Trophoblast cell (in vitro differentiated cells and primary cell): ENCODE data around the gene CACNA2D1.

Experiments
- DNase-seq, 2 donors: peaks; one replicate each; pipeline ENCODE4 v3.0.0-alpha.2; 2016
- H2AFZ ChIP-seq: 2 replicates; pipeline ENCODE4 v1.6.1; 2013; ENCODE audit warnings: low read length, moderate library complexity, mild to moderate bottlenecking; ENCODE audit not compliant: insufficient read depth, poor library complexity
- H2AK5ac ChIP-seq: 2 replicates; pipeline ENCODE4 v1.6.1; 2013; ENCODE audit warnings: mild to moderate bottlenecking, low read length
- H2BK120ac ChIP-seq: 2 replicates; pipeline ENCODE4 v1.6.1; 2013; ENCODE audit warnings: low read length, mild to moderate bottlenecking, moderate library complexity; ENCODE audit not compliant: insufficient read depth, poor library complexity
- H2BK12ac ChIP-seq: 2 replicates; pipeline ENCODE4 v1.6.1; 2013; ENCODE audit warnings: mild to moderate bottlenecking, low read length, moderate library complexity
- H2BK5ac ChIP-seq: 2 replicates; pipeline ENCODE4 v1.6.1; 2013; ENCODE audit warnings: low read length, low read depth, moderate library complexity, mild to moderate bottlenecking; ENCODE audit not compliant: poor library complexity
- H3K14ac ChIP-seq: 2 replicates; pipeline ENCODE4 v1.6.1; 2013; ENCODE audit warnings: mild to moderate bottlenecking, low read length
- H3K18ac ChIP-seq: 2 replicates; pipeline ENCODE4 v1.6.1; 2013; ENCODE audit warnings: mild to moderate bottlenecking, low read length
- H3K23ac ChIP-seq: 2 replicates; pipeline ENCODE4 v1.6.1; 2013; ENCODE audit warnings: low read length
- H3K27ac ChIP-seq: 2 replicates; pipeline ENCODE4 v1.5.1; 2013; ENCODE audit warnings: low read depth, mild to moderate bottlenecking, inconsistent platforms, low read length, moderate library complexity
- H3K27me3 ChIP-seq: 2 replicates; pipeline ENCODE4 v1.6.1; 2013; ENCODE audit warnings: inconsistent platforms, mild to moderate bottlenecking, low read length, moderate library complexity; ENCODE audit not compliant: insufficient read depth
- H3K36me3 ChIP-seq, 2 experiments: 1 replicate in 1 of 2; 2 replicates in 1 of 2; pipeline ENCODE4 v1.6.1; 2013; ENCODE audit warnings: low read length in 2 of 2, mild to moderate bottlenecking in 2 of 2, moderate library complexity in 1 of 2; ENCODE audit not compliant: insufficient read depth in 2 of 2, control insufficient read depth in 1 of 2
- H3K4ac ChIP-seq: 2 replicates; pipeline ENCODE4 v1.6.1; 2013; ENCODE audit warnings: low read depth, mild to moderate bottlenecking, low read length, moderate library complexity
- H3K4me1 ChIP-seq, 2 experiments: 1 replicate in 1 of 2; 2 replicates in 1 of 2; pipeline ENCODE4 v1.6.1; 2013; ENCODE audit warnings: low read length in 2 of 2, mild to moderate bottlenecking in 2 of 2, moderate library complexity in 1 of 2; ENCODE audit not compliant: insufficient read depth in 2 of 2, control insufficient read depth in 1 of 2
- H3K4me2 ChIP-seq: 2 replicates; pipeline ENCODE4 v1.6.1; 2013; ENCODE audit warnings: inconsistent platforms, mild to moderate bottlenecking, low read length, moderate library complexity
- H3K4me3 ChIP-seq: 2 replicates; pipeline ENCODE4 v1.5.1; 2013; ENCODE audit warnings: mild to moderate bottlenecking, low read depth, low read length, inconsistent platforms
- H3K79me1 ChIP-seq: one replicate; pipeline ENCODE4 v1.6.1; 2013; ENCODE audit warnings: low read length
- H3K79me2 ChIP-seq: 2 replicates; pipeline ENCODE4 v1.6.1; 2013; ENCODE audit warnings: low read length, mild to moderate bottlenecking; ENCODE audit not compliant: control insufficient read depth, insufficient read depth, poor library complexity
- H3K9ac ChIP-seq: 2 replicates; pipeline ENCODE4 v1.6.1; 2013; ENCODE audit warnings: mild to moderate bottlenecking, low read length
- H3K9me3 ChIP-seq: 2 replicates; pipeline ENCODE4 v1.6.1; 2013; ENCODE audit warnings: low read depth, mild to moderate bottlenecking, control low read depth, inconsistent platforms, low read length; ENCODE audit not compliant: insufficient read depth
- H4K12ac ChIP-seq: 2 replicates; pipeline ENCODE4 v1.6.1; 2013; ENCODE audit warnings: low read depth, mild to moderate bottlenecking, low read length, moderate library complexity
- H4K8ac ChIP-seq: 2 replicates; pipeline ENCODE4 v1.6.1; 2013; ENCODE audit warnings: low read depth, mild to moderate bottlenecking, low read length, moderate library complexity
- H4K91ac ChIP-seq: one replicate; pipeline ENCODE4 v1.6.1; 2013; ENCODE audit warnings: low read depth, mild to moderate bottlenecking, low read length, moderate library complexity
- WGBS: extraction: QIAGEN DNeasy Blood & Tissue Kit; methylation state at CpG from one replicate; pipeline ENCODE4 v1.1.7; 2013; ENCODE audit warnings: missing lambda C conversion rate; ENCODE audit not compliant: insufficient read length, insufficient coverage; ENCODE audit errors: extremely low coverage; 5-methylcytosine and 5-hydroxymethylcytosine counted together

CACNA2D1 gene

DNA sequence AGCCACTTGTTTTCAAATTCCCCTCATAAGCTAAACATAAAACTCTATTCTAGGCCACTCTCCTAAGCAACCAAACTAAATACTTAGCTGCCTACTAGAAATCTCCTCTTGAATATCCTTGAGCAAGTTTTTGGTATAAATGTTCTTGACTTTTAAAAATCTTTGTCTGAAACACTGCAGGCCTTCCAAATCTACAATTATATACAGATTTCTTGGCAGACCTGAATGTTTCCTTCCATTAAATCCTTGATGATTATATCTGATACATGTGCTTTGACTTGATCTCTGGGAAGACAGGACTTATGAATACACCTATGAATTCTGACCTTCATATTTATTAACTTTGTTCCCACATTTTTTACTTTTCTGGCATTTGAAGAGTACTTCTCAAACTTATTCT is 314.5 kb downstream of the CACNA2D1 start:
- no peak overlapping the region for H3K4me3 ChIP-seq
- no peak overlapping the region for H3K18ac ChIP-seq
- no peak overlapping the region for H3K14ac ChIP-seq
- no peaks in the 10 kb centered on the region for H3K36me3 ChIP-seq
- H2BK12ac ChIP-seq, result no peak overlapping the region
- H4K91ac ChIP-seq, result no peak overlapping the region
- no peaks in the 10 kb centered on the region for H3K9me3 ChIP-seq
- H3K27ac ChIP-seq, result no peak overlapping the region
- H3K9ac ChIP-seq, result no peak overlapping the region
- no peaks in the 10 kb centered on the region for H3K4me1 ChIP-seq
- no peak overlapping the region for H4K8ac ChIP-seq
- H3K23ac ChIP-seq, result no peak overlapping the region
- no peaks in the 10 kb centered on the region for H3K79me1 ChIP-seq
- H2BK5ac ChIP-seq, result no peak overlapping the region
- no peak overlapping the region for H3K4ac ChIP-seq
- no peak overlapping the region for H3K4me2 ChIP-seq
- DNase-seq, result no peak
- H4K12ac ChIP-seq, result no peak overlapping the region
- H2AK5ac ChIP-seq, result no peak overlapping the region
- no peaks in the 10 kb centered on the region for H3K27me3 ChIP-seq
- no peak overlapping the region for H2BK120ac ChIP-seq
- H2AFZ ChIP-seq, result no peak overlapping the region
- H3K79me2 ChIP-seq, result no peaks in the 10 kb centered on the region

- no peak overlapping the region for H2BK120ac ChIP-seq
- no peak overlapping the region for H3K4me2 ChIP-seq
- H3K27me3 ChIP-seq, result no peaks in the 10 kb centered on the region
- H3K23ac ChIP-seq, result no peak overlapping the region
- DNase-seq, result no peak
- no peaks in the 10 kb centered on the region for H3K9me3 ChIP-seq
- no peak overlapping the region for H2BK12ac ChIP-seq
- H3K4ac ChIP-seq, result no peak overlapping the region
- no peaks in the 10 kb centered on the region for H3K79me2 ChIP-seq
- no peak overlapping the region for H2AFZ ChIP-seq
- H3K79me1 ChIP-seq, result no peaks in the 10 kb centered on the region
- no peak overlapping the region for H3K18ac ChIP-seq
- no peak overlapping the region for H3K4me3 ChIP-seq
- no peak overlapping the region for H4K91ac ChIP-seq
- H4K8ac ChIP-seq, result no peak overlapping the region
- no peak overlapping the region for H3K9ac ChIP-seq
- H4K12ac ChIP-seq, result no peak overlapping the region
- no peaks in the 10 kb centered on the region for H3K4me1 ChIP-seq
- WGBS, result no CpG with 5 or more reads among the region's 3 CpGs
- H3K27ac ChIP-seq, result no peak overlapping the region
- no peak overlapping the region for H2BK5ac ChIP-seq
- H3K14ac ChIP-seq, result no peak overlapping the region
- H3K36me3 ChIP-seq, result no peaks in the 10 kb centered on the region
- H2AK5ac ChIP-seq, result no peak overlapping the region
Measured at GRCh38 chr7:82128546-82128945, 315.0 kb downstream of the CACNA2D1 start.

DNA sequence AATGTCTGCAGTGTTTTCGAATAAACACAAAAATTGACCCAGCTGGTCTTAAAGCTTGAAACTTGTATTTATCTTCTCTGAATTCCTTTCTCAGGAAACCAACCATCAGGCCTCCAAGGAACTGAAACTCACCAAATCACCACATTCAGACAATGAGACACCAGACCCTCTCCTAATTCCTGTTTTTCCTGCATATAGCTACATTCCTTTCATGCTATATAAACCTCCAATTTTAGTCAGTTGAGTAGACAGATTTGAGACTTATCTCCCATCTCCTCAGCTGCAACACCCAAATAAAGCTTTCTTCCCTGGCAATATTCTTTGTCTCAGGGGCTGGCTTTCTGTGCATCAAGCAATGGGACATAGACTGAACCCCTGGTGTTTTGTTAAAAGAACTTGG is 317.0 kb downstream of the CACNA2D1 start:
- no peak overlapping the region for H2BK12ac ChIP-seq
- no peak overlapping the region for H2BK120ac ChIP-seq
- H4K12ac ChIP-seq, result no peak overlapping the region
- no peaks in the 10 kb centered on the region for H3K9me3 ChIP-seq
- no peak overlapping the region for H2AFZ ChIP-seq
- no peak overlapping the region for H3K4me2 ChIP-seq
- no peaks in the 10 kb centered on the region for H3K27me3 ChIP-seq
- no peak overlapping the region for H4K8ac ChIP-seq
- H3K4ac ChIP-seq, result no peak overlapping the region
- H2BK5ac ChIP-seq, result no peak overlapping the region
- no peaks in the 10 kb centered on the region for H3K4me1 ChIP-seq
- no peaks in the 10 kb centered on the region for H3K36me3 ChIP-seq
- no CpG with 5 or more reads among the region's 1 CpG for WGBS
- H3K79me1 ChIP-seq, result no peaks in the 10 kb centered on the region
- no peak overlapping the region for H3K14ac ChIP-seq
- no peak overlapping the region for H3K4me3 ChIP-seq
- no peaks in the 10 kb centered on the region for H3K79me2 ChIP-seq
- H4K91ac ChIP-seq, result no peak overlapping the region
- DNase-seq, result no peak
- no peak overlapping the region for H3K23ac ChIP-seq
- H2AK5ac ChIP-seq, result no peak overlapping the region
- no peak overlapping the region for H3K27ac ChIP-seq
- H3K9ac ChIP-seq, result no peak overlapping the region
- H3K18ac ChIP-seq, result no peak overlapping the region

GRCh38 chr7:82124445-82124844 is 319.1 kb downstream of the CACNA2D1 start:
- H3K36me3 ChIP-seq, result no peaks in the 10 kb centered on the region

More at GRCh38 chr7:82124445-82124844, 319.1 kb downstream of the CACNA2D1 start:
- Histone ChIP-seq H2AFZ (no peak overlapping the region), H3K14ac (no peak overlapping the region), H3K23ac (no peak overlapping the region), H3K4me3 (no peak overlapping the region), H2BK12ac (no peak overlapping the region), H3K9me3 (no peaks in the 10 kb centered on the region), H4K8ac (no peak overlapping the region), H3K4me2 (no peak overlapping the region), H3K4me1 (no peaks in the 10 kb centered on the region), H3K79me2 (no peaks in the 10 kb centered on the region), H4K91ac (no peak overlapping the region), H3K27me3 (no peaks in the 10 kb centered on the region), H3K18ac (no peak overlapping the region), H3K79me1 (no peaks in the 10 kb centered on the region), H2AK5ac (no peak overlapping the region), H4K12ac (no peak overlapping the region), H2BK120ac (no peak overlapping the region), H3K9ac (no peak overlapping the region), H3K27ac (no peak overlapping the region), H3K4ac (no peak overlapping the region), H2BK5ac (no peak overlapping the region)
- WGBS, result no CpG with 5 or more reads among the region's 2 CpGs
- DNase-seq, result no peak
